ENCODE data around the gene TBCK. TPM values are rescaled to one million over a fixed set of nuclear protein-coding genes. Genes with fewer than 3 reads are reported as not detected.

TBCK gene
- total and polyA plus RNA-seq, 9 of the 15 experiments (the other 6 are each of a cell fraction or from before 2014, with no cell fraction given), result 5.3 to 26.6 (median 16.2) TPM

GRCh38 chr4:106194801-106195200, 121.2 kb downstream of the TBCK start:
- FAIRE-seq, result no peak
- Histone ChIP-seq H3K27ac (ENCODE audit: extremely low read depth, low read depth, low read length) (no peak overlapping the region), H3K9me1 (ENCODE audit: control insufficient read depth, insufficient read depth, low read length) (no peaks in the 10 kb centered on the region), H3K36me3 (ENCODE audit: control insufficient read depth, insufficient read depth, low read length) (peaks cover 15% of the 10 kb centered on the region; the same call in 1 of the 3 replicates), H3K9ac (ENCODE audit: insufficient read depth in 1 of 2, low read depth in 2 of 2, low read length in 2 of 2) (no peak overlapping the region), H3K27me3 (ENCODE audit: control insufficient read depth in 2 of 2, insufficient read depth in 2 of 2, low read length in 2 of 2) (no peaks in the 10 kb centered on the region), H2AFZ (ENCODE audit: low read depth, low read length) (no peak overlapping the region), H3K4me3 (no peak overlapping the region), H3K9me3 (replicated peaks; ENCODE audit: control insufficient read depth, insufficient read depth, low read depth, low read length) (no peaks in the 10 kb centered on the region), H3K4me1 (replicated peaks in 1 of 2; ENCODE audit: control insufficient read depth in 2 of 2, insufficient read depth in 2 of 2, low read length in 2 of 2) (no peaks in the 10 kb centered on the region), H3K4me2 (ENCODE audit: insufficient read depth, low read length) (no peak overlapping the region), H3K79me2 (ENCODE audit: control insufficient read depth, insufficient read depth, low read length) (no peaks in the 10 kb centered on the region), H4K20me1 (replicated peaks; ENCODE audit: control insufficient read depth, insufficient read depth, low read length) (no peaks in the 10 kb centered on the region)
- ChIA-PET CTCF (ENCODE audit: low intra/inter-chr PET ratio) (no interaction called here), POLR2A (no interaction called here)
- no peak for TF ChIP-seq ATF3 (IDR thresholded peaks at IDR 0.05)
- TF ChIP-seq ATF3 (CRISPR knock-in tag; conservative IDR thresholded peaks at IDR 0.05), result no peak
- TF ChIP-seq ZFP30 (CRISPR knock-in tag; IDR thresholded peaks at IDR 0.05; ENCODE audit: borderline replicate concordance), result no peak
- TF ChIP-seq, protein P1, sequence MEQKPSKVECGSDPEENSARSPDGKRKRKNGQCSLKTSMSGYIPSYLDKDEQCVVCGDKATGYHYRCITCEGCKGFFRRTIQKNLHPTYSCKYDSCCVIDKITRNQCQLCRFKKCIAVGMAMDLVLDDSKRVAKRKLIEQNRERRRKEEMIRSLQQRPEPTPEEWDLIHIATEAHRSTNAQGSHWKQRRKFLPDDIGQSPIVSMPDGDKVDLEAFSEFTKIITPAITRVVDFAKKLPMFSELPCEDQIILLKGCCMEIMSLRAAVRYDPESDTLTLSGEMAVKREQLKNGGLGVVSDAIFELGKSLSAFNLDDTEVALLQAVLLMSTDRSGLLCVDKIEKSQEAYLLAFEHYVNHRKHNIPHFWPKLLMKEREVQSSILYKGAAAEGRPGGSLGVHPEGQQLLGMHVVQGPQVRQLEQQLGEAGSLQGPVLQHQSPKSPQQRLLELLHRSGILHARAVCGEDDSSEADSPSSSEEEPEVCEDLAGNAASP (IDR thresholded peaks at IDR 0.05), result no peak
- no peak for TF ChIP-seq NR2F6 (CRISPR knock-in tag; IDR thresholded peaks at IDR 0.05)
- TF ChIP-seq, protein P2, sequence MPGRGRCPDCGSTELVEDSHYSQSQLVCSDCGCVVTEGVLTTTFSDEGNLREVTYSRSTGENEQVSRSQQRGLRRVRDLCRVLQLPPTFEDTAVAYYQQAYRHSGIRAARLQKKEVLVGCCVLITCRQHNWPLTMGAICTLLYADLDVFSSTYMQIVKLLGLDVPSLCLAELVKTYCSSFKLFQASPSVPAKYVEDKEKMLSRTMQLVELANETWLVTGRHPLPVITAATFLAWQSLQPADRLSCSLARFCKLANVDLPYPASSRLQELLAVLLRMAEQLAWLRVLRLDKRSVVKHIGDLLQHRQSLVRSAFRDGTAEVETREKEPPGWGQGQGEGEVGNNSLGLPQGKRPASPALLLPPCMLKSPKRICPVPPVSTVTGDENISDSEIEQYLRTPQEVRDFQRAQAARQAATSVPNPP (IDR thresholded peaks at IDR 0.05; ENCODE audit: borderline replicate concordance, insufficient read depth, insufficient read length), result no peak
- no peak for TF ChIP-seq CXXC5 (CRISPR knock-in tag; IDR thresholded peaks at IDR 0.05)
- TF ChIP-seq BCOR (IDR thresholded peaks at IDR 0.05), result no peak
- TF ChIP-seq, protein P3, sequence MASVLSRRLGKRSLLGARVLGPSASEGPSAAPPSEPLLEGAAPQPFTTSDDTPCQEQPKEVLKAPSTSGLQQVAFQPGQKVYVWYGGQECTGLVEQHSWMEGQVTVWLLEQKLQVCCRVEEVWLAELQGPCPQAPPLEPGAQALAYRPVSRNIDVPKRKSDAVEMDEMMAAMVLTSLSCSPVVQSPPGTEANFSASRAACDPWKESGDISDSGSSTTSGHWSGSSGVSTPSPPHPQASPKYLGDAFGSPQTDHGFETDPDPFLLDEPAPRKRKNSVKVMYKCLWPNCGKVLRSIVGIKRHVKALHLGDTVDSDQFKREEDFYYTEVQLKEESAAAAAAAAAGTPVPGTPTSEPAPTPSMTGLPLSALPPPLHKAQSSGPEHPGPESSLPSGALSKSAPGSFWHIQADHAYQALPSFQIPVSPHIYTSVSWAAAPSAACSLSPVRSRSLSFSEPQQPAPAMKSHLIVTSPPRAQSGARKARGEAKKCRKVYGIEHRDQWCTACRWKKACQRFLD (CRISPR knock-in tag; IDR thresholded peaks at IDR 0.05), result no peak
- TF ChIP-seq XRCC3 (IDR thresholded peaks at IDR 0.05), result no peak
- no peak for TF ChIP-seq ARHGAP35 (IDR thresholded peaks at IDR 0.05; ENCODE audit: partially characterized antibody)
- TF ChIP-seq, protein P4, sequence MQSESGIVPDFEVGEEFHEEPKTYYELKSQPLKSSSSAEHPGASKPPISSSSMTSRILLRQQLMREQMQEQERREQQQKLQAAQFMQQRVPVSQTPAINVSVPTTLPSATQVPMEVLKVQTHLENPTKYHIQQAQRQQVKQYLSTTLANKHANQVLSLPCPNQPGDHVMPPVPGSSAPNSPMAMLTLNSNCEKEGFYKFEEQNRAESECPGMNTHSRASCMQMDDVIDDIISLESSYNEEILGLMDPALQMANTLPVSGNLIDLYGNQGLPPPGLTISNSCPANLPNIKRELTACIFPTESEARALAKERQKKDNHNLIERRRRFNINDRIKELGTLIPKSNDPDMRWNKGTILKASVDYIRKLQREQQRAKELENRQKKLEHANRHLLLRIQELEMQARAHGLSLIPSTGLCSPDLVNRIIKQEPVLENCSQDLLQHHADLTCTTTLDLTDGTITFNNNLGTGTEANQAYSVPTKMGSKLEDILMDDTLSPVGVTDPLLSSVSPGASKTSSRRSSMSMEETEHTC (IDR thresholded peaks at IDR 0.05), result no peak
- no peak for TF ChIP-seq TAF15 (IDR thresholded peaks at IDR 0.05; ENCODE audit: low read depth, low read length)
- TF ChIP-seq ILF3 (IDR thresholded peaks at IDR 0.05; ENCODE audit: borderline replicate concordance), result no peak
- no TSS peak for BruUV-seq (replicated peaks)
- WGBS (ENCODE audit: insufficient coverage, low coverage, missing lambda C conversion rate), result 71% methylated on average over 1 of the region's 1 CpG
- no peak for ATAC-seq
- intact Hi-C loops (cut with micrococcal nuclease), result no loop called here
- in situ Hi-C loops (cut with MboI), result loop anchor here (25.0 kb wide), 1 partner anchor 608 kb away; no protein-coding TSS in a partner anchor
- DNase-seq (ENCODE audit: extremely low read depth in 1 of 4, low spot score in 3 of 4), result no peak

Measured in K562 (cell line).